Choroid plexus epithelial cell (primary cell): ENCODE data around the gene SPIC.
A peak's percentile ranks its signal among the peaks of the same experiment; 100 is the strongest.

Source experiments
- DNase-seq: peaks from one replicate; pipeline ENCODE4 v3.0.0-alpha.2; 2010; ENCODE audit warnings: low read depth
- H3K4me3 ChIP-seq: 2 replicates; pipeline ENCODE4 v1.5.1; 2011; ENCODE audit warnings: low read depth, mild to moderate bottlenecking, control low read depth, low read length, moderate library complexity
- CTCF ChIP-seq: conservative IDR thresholded peaks from 2 replicates; pipeline ENCODE4 v1.5.1; 2011; ENCODE audit warnings: low read depth, mild to moderate bottlenecking, control low read depth, inconsistent platforms, low read length, moderate library complexity

Gene SPIC

GRCh38 chr12:101485021-101485420, 9.9 kb downstream of the SPIC start:
- TF ChIP-seq CTCF: no peak
- DNase-seq: peak; percentile 59
- H3K4me3 ChIP-seq: no peak overlapping the region

GRCh38 chr12:101488469-101488868, 13.3 kb downstream of the SPIC start:
- no peak overlapping the region for H3K4me3 ChIP-seq
- no peak for TF ChIP-seq CTCF
- no peak for DNase-seq

- H3K4me3 ChIP-seq: no peak overlapping the region
- TF ChIP-seq CTCF: peak; percentile 78
- peak; percentile 80 for DNase-seq
Observed at GRCh38 chr12:101490286-101490920, 15.3 kb downstream of the SPIC start.

GRCh38 chr12:101491329-101491728, 16.2 kb downstream of the SPIC start:
- H3K4me3 ChIP-seq: no peak overlapping the region
- no peak for TF ChIP-seq CTCF
- no peak for DNase-seq

- no peak for DNase-seq
- H3K4me3 ChIP-seq: no peak overlapping the region
- no peak for TF ChIP-seq CTCF
Observed at GRCh38 chr12:101493556-101493955, 18.4 kb downstream of the SPIC start.

GRCh38 chr12:101498252-101498651, 23.1 kb downstream of the SPIC start:
- TF ChIP-seq CTCF: no peak
- peak; percentile 54 for DNase-seq
- no peak overlapping the region for H3K4me3 ChIP-seq

- DNase-seq: peak; percentile 93
- no peak overlapping the region for H3K4me3 ChIP-seq
- no peak for TF ChIP-seq CTCF
Observed at GRCh38 chr12:101501410-101501995, 26.4 kb downstream of the SPIC start.
